HG02981 (cell line): ENCODE measurements around the gene KBTBD12.

Experiments used
- ATAC-seq: cut with Tn5 transposase; IDR thresholded peaks from one replicate; pipeline ENCODE4 v1.9.1; 2021; ENCODE audit warnings: mild to moderate bottlenecking, moderate library complexity; ENCODE audit not compliant: unreplicated experiment

KBTBD12 gene

DNA sequence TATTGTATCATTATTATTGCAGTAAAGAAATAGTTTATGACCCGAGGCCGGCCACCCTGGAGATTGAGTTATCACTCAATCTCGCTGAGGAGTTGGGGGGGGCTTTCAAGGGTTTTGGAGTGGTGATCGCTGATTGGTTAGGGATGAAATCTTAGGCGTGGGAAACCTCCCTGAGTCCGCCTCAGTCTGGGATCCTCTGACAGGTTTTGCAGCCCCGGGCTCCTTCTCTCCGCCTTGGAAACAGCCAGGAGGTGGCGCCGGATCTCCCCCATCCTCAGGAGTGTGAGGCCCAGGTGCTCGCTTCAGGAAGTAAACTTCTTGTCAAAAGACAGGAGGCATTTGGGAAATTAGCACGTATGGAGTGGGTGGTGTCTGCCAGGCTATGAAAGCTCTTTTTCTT lies 96.1 kb downstream of the KBTBD12 start:
- ATAC-seq: no peak

DNA sequence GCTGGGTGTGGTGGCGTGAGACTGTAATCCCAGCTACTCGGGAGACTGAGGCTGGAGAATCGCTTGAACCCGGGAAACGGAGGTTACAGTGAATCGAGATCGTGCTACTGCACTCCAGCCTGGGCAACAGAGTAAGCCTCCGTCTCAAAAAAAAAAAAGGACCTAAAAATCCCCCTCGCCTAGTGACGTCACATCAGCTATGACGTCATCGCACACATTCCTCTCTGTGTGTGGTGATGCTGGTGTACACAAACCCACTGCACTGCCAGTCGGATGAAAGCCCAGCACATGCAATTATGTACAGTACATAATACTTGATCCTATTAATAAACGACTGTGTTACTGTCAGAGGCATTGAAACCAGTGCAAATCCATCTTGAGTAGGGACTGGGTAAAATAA lies 97.0 kb downstream of the KBTBD12 start:
- no peak for ATAC-seq

GRCh38 chr3:128014548-128014947 lies 99.5 kb downstream of the KBTBD12 start:
- ATAC-seq: no peak

DNA sequence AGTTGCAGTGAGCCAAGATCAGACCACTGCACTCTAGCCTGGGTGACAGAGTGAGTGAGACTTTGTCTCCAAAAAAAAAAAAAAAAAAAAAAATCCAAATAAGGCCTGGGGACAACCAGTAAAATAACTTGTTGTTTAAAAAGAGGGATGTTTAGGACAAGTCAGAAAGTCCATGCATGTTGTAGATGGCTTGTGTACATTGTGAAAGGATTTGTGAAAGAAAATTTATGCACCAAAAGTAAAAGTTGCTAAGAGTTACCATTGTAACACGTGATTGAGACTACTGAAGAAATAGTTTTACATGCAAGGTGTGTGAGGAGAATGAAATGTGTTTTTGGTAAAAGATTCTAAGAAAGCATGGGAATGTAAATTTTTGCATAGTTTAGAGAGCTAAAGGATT lies 101.5 kb downstream of the KBTBD12 start:
- ATAC-seq: no peak

DNA sequence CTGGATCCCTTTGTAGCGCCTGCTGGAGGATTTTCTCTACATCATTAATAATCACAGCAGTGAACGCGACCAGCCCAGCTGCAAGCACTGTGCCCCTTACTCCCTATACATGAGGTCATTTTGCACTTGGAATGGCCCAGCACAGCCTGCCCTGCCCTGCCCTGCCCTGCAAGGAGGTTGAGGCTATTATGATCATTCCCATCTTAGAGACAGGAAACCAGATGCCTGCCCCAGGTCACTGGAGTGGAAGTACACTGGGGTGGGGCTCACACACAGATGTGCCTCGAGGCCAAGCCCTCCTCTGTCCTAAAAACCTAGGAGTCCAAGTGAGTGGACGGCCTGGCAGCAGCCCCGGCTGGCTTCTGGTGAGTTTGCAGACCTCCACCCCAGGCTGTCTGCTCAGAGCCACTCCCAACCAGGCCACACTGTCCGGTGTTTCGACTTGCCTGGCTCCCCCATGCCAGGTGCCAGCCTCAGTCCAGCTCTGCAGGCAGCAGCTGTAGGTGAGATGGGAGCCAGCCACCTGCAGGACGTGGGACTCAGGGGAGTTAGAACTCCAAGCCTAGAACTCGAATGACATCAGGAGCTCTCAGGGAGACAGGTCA lies 106.8 kb downstream of the KBTBD12 start:
- ATAC-seq: no peak

DNA sequence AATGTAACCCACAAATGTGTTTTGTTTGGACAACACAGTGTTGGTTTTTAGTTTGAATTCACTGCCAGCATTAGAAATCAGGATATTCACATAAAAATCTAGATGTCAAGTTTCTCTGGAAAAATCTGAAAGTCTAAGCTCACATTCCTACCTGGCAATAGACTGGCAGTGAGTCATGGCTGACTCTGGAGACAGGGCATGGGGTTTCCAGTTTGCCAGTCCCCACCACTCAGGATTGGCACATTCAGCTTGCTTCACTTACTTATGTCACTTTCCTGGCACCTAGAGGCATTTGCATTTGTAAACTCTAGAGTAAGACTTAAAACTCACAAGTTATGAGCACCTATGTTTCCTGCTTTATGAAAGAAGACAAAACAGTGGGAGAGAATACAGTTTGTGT lies 118.1 kb downstream of the KBTBD12 start:
- no peak for ATAC-seq

DNA sequence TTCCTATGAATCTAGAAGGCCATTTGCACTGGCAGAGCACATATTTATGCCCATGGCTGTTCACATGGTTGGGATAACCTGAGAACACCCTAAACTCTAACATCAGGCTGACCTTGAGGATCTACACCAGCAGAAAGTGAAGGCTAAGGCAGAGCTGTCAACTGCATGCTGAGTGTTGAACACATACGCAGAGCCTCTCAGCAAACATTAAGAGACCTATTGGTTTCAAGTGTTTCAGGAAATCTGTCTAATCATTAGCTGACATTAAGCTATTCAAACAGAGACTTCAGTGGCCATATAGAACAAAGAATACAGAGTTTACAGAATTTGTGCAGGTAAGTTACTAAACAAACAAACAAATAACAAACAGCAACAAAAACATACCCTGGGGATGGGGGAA lies 121.1 kb downstream of the KBTBD12 start:
- ATAC-seq: no peak
